K562 (cell line): ENCODE measurements around the gene UPF2. TPM values are rescaled to one million over a fixed set of nuclear protein-coding genes. Genes with fewer than 3 reads are reported as not detected.
A peak's percentile ranks its signal among the peaks of the same experiment; 100 is the strongest.

Experiments used
- CTCF ChIP-seq, 3 experiments: IDR thresholded peaks in 2 of 3; conservative IDR thresholded peaks in 1 of 3; 2 replicates each; pipeline ENCODE4 v1.5.1; 2011 to 2012; ENCODE audit warnings: low read length in 3 of 3, mild to moderate bottlenecking in 3 of 3, control low read depth in 2 of 3, improper control_type of control experiment in 1 of 3, inconsistent platforms in 1 of 3, low read depth in 1 of 3, mixed read lengths in 1 of 3, moderate library complexity in 1 of 3; ENCODE audit not compliant: insufficient read depth in 2 of 3
- HMG20A ChIP-seq: fragments of 450-650 bp; formaldehyde crosslinking; conservative IDR thresholded peaks from 2 replicates; pipeline ENCODE4 v1.4.0; 2020; ENCODE audit warnings: mild to moderate bottlenecking, mixed read lengths
- L3MBTL2 ChIP-seq: fragments of 450-650 bp; IDR thresholded peaks from 2 replicates; pipeline ENCODE4 v1.6.1; 2016; ENCODE audit warnings: mild to moderate bottlenecking, moderate library complexity
- MAX ChIP-seq: sonication (generic); formaldehyde crosslinking; IDR thresholded peaks from 2 replicates; pipeline ENCODE4 v1.9.0; 2022; ENCODE audit warnings: mild to moderate bottlenecking, missing genetic modification reagents
- NFIC ChIP-seq: fragments of 450-650 bp; IDR thresholded peaks from 2 replicates; pipeline ENCODE4 v1.6.1; 2017; ENCODE audit warnings: mild to moderate bottlenecking, inconsistent platforms
- PTRF ChIP-seq: fragments of 450-650 bp; IDR thresholded peaks from 2 replicates; pipeline ENCODE4 v1.6.1; 2016; ENCODE audit warnings: mild to moderate bottlenecking, missing genetic modification characterization, missing compliant biosample characterization
- RBFOX2 ChIP-seq: fragments of 200-400 bp; formaldehyde crosslinking; IDR thresholded peaks from 2 replicates; pipeline ENCODE4 v1.6.1; 2017; ENCODE audit warnings: low read depth, mild to moderate bottlenecking, low read length, moderate library complexity
- SMC3 ChIP-seq: conservative IDR thresholded peaks from 2 replicates; pipeline ENCODE4 v1.6.1; 2011; ENCODE audit warnings: low read depth, low read length, improper control_type of control experiment; ENCODE audit not compliant: insufficient read depth
- TEAD1 ChIP-seq, 2 experiments: fragments of 450-650 bp in 1 of 2; sonication (generic) in 1 of 2; formaldehyde crosslinking; IDR thresholded peaks; 2 replicates each; pipeline versions ENCODE4 v1.4.0 to v1.8.0; 2020 to 2022; ENCODE audit warnings: mild to moderate bottlenecking in 2 of 2, missing genetic modification reagents in 1 of 2
- WHSC1 ChIP-seq: IDR thresholded peaks from one replicate; pipeline ENCODE4 v1.6.1; 2012; ENCODE audit warnings: low read length, control low read depth, inconsistent platforms
- ZBED1 ChIP-seq: IDR thresholded peaks from 2 replicates; pipeline ENCODE4 v1.6.1; 2014
- ZNF23 ChIP-seq: fragments of 250-450 bp; sonication (Bioruptor Pico); IDR thresholded peaks from 2 replicates; pipeline ENCODE4 v1.4.0; 2020; ENCODE audit warnings: mild to moderate bottlenecking
- ZNF280B ChIP-seq: fragments of 250-450 bp; sonication (Bioruptor Pico); IDR thresholded peaks from 2 replicates; pipeline ENCODE4 v1.5.1; 2021; ENCODE audit warnings: mild to moderate bottlenecking
- polyA plus RNA-seq, 8 experiments: library from polyadenylated mRNA; depleted of rRNA in 4 of 8; stranded (reverse) in 5 of 8; unstranded in 3 of 8; fragments of >200 nt; fragmentation: Nextera tagmentation in 2 of 8; fragmentation: Illumina TruSeq in 1 of 8; extraction: Ambion mirVana in 2 of 8; extraction: Trizol in 1 of 8; gene quantifications; 2 replicates each; pipeline versions ENCODE4 v1.2.1 to v1.2.3, GENCODE V29; 2011 to 2014; ENCODE audit warnings: inconsistent platforms in 1 of 8, missing spikeins in 1 of 8
- total RNA-seq, 7 experiments: library from RNA; depleted of rRNA in 6 of 7; stranded (reverse); fragments of >200 nt in 6 of 7; fragmentation: Illumina TruSeq in 2 of 7; extraction: Trizol in 2 of 7; gene quantifications; 2 replicates each; pipeline versions ENCODE4 v1.2.1 to v1.2.3, GENCODE V29; 2011 to 2021; ENCODE audit warnings: low replicate concordance in 1 of 7
- TF ChIP-seq, protein P1 (sequence below): sonication (generic); formaldehyde crosslinking; IDR thresholded peaks from 2 replicates; pipeline ENCODE4 v1.5.0; 2020; ENCODE audit warnings: missing genetic modification reagents
- TF ChIP-seq, protein P2 (sequence below): sonication (generic); formaldehyde crosslinking; IDR thresholded peaks from 2 replicates; pipeline ENCODE4 v1.8.1; 2023; ENCODE audit warnings: missing genetic modification reagents, mild to moderate bottlenecking, borderline replicate concordance

The UPF2 gene
- total and polyA plus RNA-seq, 9 of the 15 experiments (the other 6 are each of a cell fraction or from before 2014, with no cell fraction given), result 13.9 to 37.7 (median 23.7) TPM

GRCh38 chr10:11881477-11882417 lies 160.9 kb downstream of the UPF2 start (continued):
- peak; percentile 19; the same call in 1 of the 2 replicates for TF ChIP-seq L3MBTL2
- 0 out of 4 replicates have a peak, but pooled peaks of 1 of the 2 experiments have one; percentile 28 for TF ChIP-seq TEAD1 (CRISPR knock-in tag; IDR thresholded peaks at IDR 0.05)
- TF ChIP-seq, protein P1, sequence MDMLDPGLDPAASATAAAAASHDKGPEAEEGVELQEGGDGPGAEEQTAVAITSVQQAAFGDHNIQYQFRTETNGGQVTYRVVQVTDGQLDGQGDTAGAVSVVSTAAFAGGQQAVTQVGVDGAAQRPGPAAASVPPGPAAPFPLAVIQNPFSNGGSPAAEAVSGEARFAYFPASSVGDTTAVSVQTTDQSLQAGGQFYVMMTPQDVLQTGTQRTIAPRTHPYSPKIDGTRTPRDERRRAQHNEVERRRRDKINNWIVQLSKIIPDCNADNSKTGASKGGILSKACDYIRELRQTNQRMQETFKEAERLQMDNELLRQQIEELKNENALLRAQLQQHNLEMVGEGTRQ (CRISPR knock-in tag), result no peak
- 0 out of 2 replicates have a peak, but pooled peaks have one; percentile 19 for TF ChIP-seq RBFOX2
- TF ChIP-seq SMC3, result 0 out of 2 replicates have a peak, but pooled peaks have one; percentile 12
- TF ChIP-seq MAX (CRISPR knock-in tag), result peak; percentile 72
- peak; percentile 52 to 63 (median 60) for TF ChIP-seq CTCF (IDR thresholded peaks at IDR 0.05 in 2 of 3, conservative IDR thresholded peaks at IDR 0.05 in 1 of 3; ENCODE audit: insufficient read depth in 2 of 3, low read depth in 1 of 3, low read length in 3 of 3)
- no peak for TF ChIP-seq ZNF23 (CRISPR knock-in tag)
- TF ChIP-seq, protein P2, sequence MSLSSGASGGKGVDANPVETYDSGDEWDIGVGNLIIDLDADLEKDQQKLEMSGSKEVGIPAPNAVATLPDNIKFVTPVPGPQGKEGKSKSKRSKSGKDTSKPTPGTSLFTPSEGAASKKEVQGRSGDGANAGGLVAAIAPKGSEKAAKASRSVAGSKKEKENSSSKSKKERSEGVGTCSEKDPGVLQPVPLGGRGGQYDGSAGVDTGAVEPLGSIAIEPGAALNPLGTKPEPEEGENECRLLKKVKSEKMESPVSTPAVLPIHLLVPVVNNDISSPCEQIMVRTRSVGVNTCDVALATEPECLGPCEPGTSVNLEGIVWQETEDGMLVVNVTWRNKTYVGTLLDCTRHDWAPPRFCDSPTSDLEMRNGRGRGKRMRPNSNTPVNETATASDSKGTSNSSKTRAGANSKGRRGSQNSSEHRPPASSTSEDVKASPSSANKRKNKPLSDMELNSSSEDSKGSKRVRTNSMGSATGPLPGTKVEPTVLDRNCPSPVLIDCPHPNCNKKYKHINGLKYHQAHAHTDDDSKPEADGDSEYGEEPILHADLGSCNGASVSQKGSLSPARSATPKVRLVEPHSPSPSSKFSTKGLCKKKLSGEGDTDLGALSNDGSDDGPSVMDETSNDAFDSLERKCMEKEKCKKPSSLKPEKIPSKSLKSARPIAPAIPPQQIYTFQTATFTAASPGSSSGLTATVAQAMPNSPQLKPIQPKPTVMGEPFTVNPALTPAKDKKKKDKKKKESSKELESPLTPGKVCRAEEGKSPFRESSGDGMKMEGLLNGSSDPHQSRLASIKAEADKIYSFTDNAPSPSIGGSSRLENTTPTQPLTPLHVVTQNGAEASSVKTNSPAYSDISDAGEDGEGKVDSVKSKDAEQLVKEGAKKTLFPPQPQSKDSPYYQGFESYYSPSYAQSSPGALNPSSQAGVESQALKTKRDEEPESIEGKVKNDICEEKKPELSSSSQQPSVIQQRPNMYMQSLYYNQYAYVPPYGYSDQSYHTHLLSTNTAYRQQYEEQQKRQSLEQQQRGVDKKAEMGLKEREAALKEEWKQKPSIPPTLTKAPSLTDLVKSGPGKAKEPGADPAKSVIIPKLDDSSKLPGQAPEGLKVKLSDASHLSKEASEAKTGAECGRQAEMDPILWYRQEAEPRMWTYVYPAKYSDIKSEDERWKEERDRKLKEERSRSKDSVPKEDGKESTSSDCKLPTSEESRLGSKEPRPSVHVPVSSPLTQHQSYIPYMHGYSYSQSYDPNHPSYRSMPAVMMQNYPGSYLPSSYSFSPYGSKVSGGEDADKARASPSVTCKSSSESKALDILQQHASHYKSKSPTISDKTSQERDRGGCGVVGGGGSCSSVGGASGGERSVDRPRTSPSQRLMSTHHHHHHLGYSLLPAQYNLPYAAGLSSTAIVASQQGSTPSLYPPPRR, result no peak
- no peak for TF ChIP-seq ZBED1
- no peak for TF ChIP-seq PTRF (tag)
- TF ChIP-seq WHSC1, result no peak
- TF ChIP-seq NFIC, result peak; percentile 75
- TF ChIP-seq ZNF280B (CRISPR knock-in tag), result no peak
- TF ChIP-seq HMG20A (CRISPR knock-in tag), result no peak
